Glutamatergic neuron (in vitro differentiated cells): ENCODE data around the gene SMCO3. TPM values are rescaled to one million over a fixed set of nuclear protein-coding genes. Genes with fewer than 3 reads are reported as not detected.

Experiments
- DNase-seq: peaks from one replicate; pipeline ENCODE4 v3.0.0; 2022
- H3K27ac Mint-ChIP-seq: one replicate; pipeline ENCODE4 v1.8.0; 2020; ENCODE audit warnings: mild to moderate bottlenecking, mixed read lengths, inconsistent platforms; ENCODE audit not compliant: unreplicated experiment
- H3K27me3 Mint-ChIP-seq: one replicate; pipeline ENCODE4 v1.8.0; 2020; ENCODE audit warnings: mild to moderate bottlenecking, moderate library complexity, mixed read lengths, inconsistent platforms; ENCODE audit not compliant: unreplicated experiment
- H3K36me3 Mint-ChIP-seq: one replicate; pipeline ENCODE4 v1.8.0; 2020; ENCODE audit warnings: mild to moderate bottlenecking, mixed read lengths, inconsistent platforms; ENCODE audit not compliant: unreplicated experiment
- H3K4me1 Mint-ChIP-seq: one replicate; pipeline ENCODE4 v1.8.0; 2020; ENCODE audit warnings: mild to moderate bottlenecking, low read depth, mixed read lengths, inconsistent platforms; ENCODE audit not compliant: unreplicated experiment
- H3K4me3 Mint-ChIP-seq: one replicate; pipeline ENCODE4 v1.8.0; 2020; ENCODE audit warnings: mild to moderate bottlenecking, mixed read lengths, inconsistent platforms; ENCODE audit not compliant: unreplicated experiment
- H3K9me3 Mint-ChIP-seq: one replicate; pipeline ENCODE4 v1.8.0; 2020; ENCODE audit warnings: mild to moderate bottlenecking, moderate library complexity, mixed read lengths, inconsistent platforms; ENCODE audit not compliant: unreplicated experiment
- long read RNA-seq: library from polyadenylated mRNA; unstranded; transcript quantifications from one replicate; pipeline ENCODE4 v2.0.0, GENCODE V29; 2020; ENCODE audit not compliant: unreplicated experiment
- total RNA-seq: library from RNA; stranded (reverse); fragmentation: NEBNext Ultra II Directional; extraction: Animal tissue kit (Norgen Biotek cat#: 25700); gene quantifications from one replicate; pipeline ENCODE4 v1.2.1, GENCODE V29; 2021; ENCODE audit not compliant: unreplicated experiment
- TF ChIP-seq, protein P1 (sequence below): fragments of 200-600 bp; sonication (generic); IDR thresholded peaks from one replicate; pipeline ENCODE4 v1.5.0; 2021; ENCODE audit not compliant: partially characterized antibody, unreplicated experiment

Gene SMCO3
- total RNA-seq: not detected
- long read RNA-seq: 0 reads

DNA sequence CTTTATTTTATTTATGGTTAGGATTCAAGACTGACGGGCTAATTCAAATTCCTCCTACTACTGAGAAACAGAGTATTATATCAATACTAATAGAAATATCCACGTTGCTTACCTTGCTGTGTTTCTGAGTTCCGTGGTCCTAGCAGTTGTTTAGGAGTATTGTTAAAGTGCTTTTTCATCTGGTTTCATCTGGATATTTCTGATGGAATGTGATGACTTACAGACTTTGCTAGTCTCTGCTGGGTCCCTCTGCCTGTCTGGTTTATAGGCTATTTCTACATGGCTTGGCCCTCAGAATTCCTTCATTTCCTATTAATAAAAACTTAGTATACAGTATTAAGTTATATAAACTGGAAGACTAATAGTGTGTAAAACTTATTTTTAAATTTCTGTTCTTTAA is at the start of gene SMCO3:
Gene SMCO3 (minus strand): TSS at position 169 of the 400 bp plus-strand sequence. CDS start 7,502 bp downstream, outside the sequence.
- no peaks in the 10 kb centered on the region for H3K27me3 Mint-ChIP-seq
- TF ChIP-seq, protein P1, sequence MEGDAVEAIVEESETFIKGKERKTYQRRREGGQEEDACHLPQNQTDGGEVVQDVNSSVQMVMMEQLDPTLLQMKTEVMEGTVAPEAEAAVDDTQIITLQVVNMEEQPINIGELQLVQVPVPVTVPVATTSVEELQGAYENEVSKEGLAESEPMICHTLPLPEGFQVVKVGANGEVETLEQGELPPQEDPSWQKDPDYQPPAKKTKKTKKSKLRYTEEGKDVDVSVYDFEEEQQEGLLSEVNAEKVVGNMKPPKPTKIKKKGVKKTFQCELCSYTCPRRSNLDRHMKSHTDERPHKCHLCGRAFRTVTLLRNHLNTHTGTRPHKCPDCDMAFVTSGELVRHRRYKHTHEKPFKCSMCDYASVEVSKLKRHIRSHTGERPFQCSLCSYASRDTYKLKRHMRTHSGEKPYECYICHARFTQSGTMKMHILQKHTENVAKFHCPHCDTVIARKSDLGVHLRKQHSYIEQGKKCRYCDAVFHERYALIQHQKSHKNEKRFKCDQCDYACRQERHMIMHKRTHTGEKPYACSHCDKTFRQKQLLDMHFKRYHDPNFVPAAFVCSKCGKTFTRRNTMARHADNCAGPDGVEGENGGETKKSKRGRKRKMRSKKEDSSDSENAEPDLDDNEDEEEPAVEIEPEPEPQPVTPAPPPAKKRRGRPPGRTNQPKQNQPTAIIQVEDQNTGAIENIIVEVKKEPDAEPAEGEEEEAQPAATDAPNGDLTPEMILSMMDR: no peak
- H3K36me3 Mint-ChIP-seq: no peaks in the 10 kb centered on the region
- no peaks in the 10 kb centered on the region for H3K4me1 Mint-ChIP-seq
- no peak for DNase-seq
- no peaks in the 10 kb centered on the region for H3K9me3 Mint-ChIP-seq
- no peak within 1 kb of the TSS for H3K27ac Mint-ChIP-seq
- no peak within 1 kb of the TSS for H3K4me3 Mint-ChIP-seq

DNA sequence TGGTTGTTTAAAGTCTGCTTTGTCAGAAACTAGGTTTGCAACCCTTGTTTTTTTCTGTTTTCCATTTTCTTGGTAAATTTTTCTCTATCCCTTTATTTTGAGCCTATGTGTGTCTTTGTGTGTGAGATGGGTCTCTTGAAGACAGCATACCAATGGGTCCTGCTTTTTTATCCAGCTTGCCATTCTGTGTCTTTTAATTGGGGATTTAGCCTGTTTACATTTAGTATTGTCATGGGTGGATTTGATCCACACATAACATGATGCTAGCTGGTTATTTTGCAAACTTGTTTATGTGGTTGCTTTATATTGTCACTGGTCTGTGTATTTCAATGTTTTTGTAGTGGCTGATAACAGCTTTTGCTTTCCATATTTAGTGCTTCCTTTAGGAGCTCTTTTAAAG is 46.5 kb upstream of the SMCO3 start:
- no peak for DNase-seq
- TF ChIP-seq, protein P1: no peak
- Mint-ChIP-seq H3K9me3 (peaks cover 2% of the 10 kb centered on the region), H3K36me3 (peaks cover 10% of the 10 kb centered on the region), H3K4me3 (no peak overlapping the region), H3K4me1 (no peaks in the 10 kb centered on the region), H3K27ac (no peak overlapping the region), H3K27me3 (peaks cover under 1% of the 10 kb centered on the region)

DNA sequence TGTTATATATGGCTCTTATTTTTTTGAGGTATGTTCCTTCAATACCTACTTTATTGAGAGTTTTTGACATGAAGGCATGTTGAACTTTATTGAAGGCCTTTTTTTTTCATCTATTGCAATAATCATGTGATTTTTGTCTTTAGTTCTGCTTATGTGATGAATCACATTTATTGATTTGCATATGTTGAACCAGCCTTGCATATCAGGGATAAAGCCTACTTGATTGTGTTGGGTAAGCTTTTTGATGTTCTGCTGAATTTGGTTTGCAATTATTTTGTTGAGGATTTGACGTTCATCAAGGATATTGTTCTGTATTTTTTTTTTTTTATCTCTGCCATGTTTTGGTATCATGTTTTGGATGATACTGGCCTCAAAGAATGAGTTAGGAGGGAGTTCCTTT is 44.5 kb upstream of the SMCO3 start:
- Mint-ChIP-seq H3K4me1 (no peaks in the 10 kb centered on the region), H3K27me3 (no peaks in the 10 kb centered on the region), H3K9me3 (peaks cover 2% of the 10 kb centered on the region), H3K27ac (no peak overlapping the region), H3K36me3 (peaks cover 10% of the 10 kb centered on the region), H3K4me3 (no peak overlapping the region)
- TF ChIP-seq, protein P1: no peak
- no peak for DNase-seq

DNA sequence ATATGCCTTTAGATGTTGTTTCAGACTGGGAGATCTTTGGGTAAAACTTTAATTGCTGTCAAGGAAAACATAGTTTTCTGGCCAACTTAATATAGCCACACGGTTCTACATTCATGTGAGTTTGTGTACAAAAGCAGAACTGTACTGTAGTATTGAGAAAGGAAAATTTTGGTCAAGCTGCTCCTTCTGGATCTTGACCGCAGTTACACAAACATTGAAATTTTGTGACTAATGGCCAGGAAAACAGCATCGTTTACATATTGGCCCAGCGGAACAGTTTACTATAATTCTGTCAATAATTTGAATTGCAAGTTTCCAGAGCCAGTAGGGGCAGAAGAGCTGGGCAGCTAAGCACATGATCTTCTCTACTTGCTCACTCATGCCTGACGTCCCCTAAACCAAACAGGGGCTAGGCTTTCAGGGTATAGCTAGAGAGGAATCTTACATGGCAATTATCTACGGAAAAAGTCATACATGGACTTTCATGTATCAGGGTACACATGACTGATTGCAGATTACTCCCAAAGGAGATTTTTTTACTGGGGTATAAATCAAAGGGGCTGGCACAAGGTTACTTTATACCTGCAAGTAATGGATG is 40.7 kb upstream of the SMCO3 start:
- peaks cover 2% of the 10 kb centered on the region for H3K9me3 Mint-ChIP-seq
- H3K36me3 Mint-ChIP-seq: peaks cover 7% of the 10 kb centered on the region
- H3K4me3 Mint-ChIP-seq: no peak overlapping the region
- no peak for DNase-seq
- no peaks in the 10 kb centered on the region for H3K27me3 Mint-ChIP-seq
- H3K27ac Mint-ChIP-seq: no peak overlapping the region
- TF ChIP-seq, protein P1: no peak
- H3K4me1 Mint-ChIP-seq: no peaks in the 10 kb centered on the region

DNA sequence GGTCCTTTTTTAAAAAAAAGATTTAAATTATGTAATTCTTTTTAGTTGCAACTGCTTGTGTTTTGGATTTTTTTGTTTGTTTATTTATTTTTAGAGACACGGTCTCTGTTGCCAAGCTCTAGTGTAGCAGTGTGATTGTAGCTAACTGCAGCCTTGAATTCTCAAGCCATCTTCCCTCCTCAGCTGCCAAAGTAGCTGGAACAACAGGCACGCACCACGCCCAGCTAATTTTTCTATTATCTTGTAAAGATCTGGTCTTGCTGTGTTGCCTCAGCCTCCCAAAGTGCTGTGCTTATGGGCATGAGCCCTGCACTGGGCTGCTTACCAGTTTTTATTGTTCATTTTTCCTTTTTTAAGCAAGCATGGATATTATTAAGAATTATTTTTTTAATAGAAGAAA is 40.0 kb upstream of the SMCO3 start:
- no peak overlapping the region for H3K27ac Mint-ChIP-seq
- no peak for DNase-seq
- H3K36me3 Mint-ChIP-seq: no peaks in the 10 kb centered on the region
- no peak overlapping the region for H3K4me3 Mint-ChIP-seq
- H3K4me1 Mint-ChIP-seq: no peaks in the 10 kb centered on the region
- H3K9me3 Mint-ChIP-seq: no peaks in the 10 kb centered on the region
- TF ChIP-seq, protein P1: no peak
- no peaks in the 10 kb centered on the region for H3K27me3 Mint-ChIP-seq
